Panc1 (cell line): Measurements from ENCODE around the gene FRMD4A.

Experiments
- REST ChIP-seq, 2 experiments: IDR thresholded peaks; 2 replicates each; pipeline ENCODE4 v1.6.1; 2011 to 2012; ENCODE audit warnings: low read depth in 2 of 2, control low read depth in 1 of 2, low read length in 1 of 2, mild to moderate bottlenecking in 1 of 2, moderate library complexity in 1 of 2; ENCODE audit not compliant: insufficient read depth in 1 of 2
- SIN3A ChIP-seq: IDR thresholded peaks from 2 replicates; pipeline ENCODE4 v1.6.1; 2012; ENCODE audit warnings: low read depth, mild to moderate bottlenecking, low read length, moderate library complexity, borderline replicate concordance; ENCODE audit not compliant: insufficient read depth
- TF ChIP-seq, protein P1 (sequence below): fragments of 450-650 bp; IDR thresholded peaks from 2 replicates; pipeline ENCODE4 v1.5.1; 2017; ENCODE audit warnings: mild to moderate bottlenecking

GRCh38 chr10:13711291-13711690 lies 619.4 kb downstream of the FRMD4A start:
- TF ChIP-seq SIN3A (no peak), REST (IDR thresholded peaks at IDR 0.05; ENCODE audit: insufficient read depth in 1 of 2, low read depth in 2 of 2, low read length in 1 of 2) (no peak)
- TF ChIP-seq, protein P1, sequence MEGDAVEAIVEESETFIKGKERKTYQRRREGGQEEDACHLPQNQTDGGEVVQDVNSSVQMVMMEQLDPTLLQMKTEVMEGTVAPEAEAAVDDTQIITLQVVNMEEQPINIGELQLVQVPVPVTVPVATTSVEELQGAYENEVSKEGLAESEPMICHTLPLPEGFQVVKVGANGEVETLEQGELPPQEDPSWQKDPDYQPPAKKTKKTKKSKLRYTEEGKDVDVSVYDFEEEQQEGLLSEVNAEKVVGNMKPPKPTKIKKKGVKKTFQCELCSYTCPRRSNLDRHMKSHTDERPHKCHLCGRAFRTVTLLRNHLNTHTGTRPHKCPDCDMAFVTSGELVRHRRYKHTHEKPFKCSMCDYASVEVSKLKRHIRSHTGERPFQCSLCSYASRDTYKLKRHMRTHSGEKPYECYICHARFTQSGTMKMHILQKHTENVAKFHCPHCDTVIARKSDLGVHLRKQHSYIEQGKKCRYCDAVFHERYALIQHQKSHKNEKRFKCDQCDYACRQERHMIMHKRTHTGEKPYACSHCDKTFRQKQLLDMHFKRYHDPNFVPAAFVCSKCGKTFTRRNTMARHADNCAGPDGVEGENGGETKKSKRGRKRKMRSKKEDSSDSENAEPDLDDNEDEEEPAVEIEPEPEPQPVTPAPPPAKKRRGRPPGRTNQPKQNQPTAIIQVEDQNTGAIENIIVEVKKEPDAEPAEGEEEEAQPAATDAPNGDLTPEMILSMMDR = no peak
